Effector memory CD4-positive, alpha-beta T cell (primary cell): Measurements from ENCODE around the gene DOCK9.

Experiments
- DNase-seq, 3 donors: peaks; one replicate each; pipeline ENCODE4 v3.0.0-alpha.2; 2020
- H3K27ac ChIP-seq: 2 replicates; pipeline ENCODE4 v1.7.0; 2013; ENCODE audit warnings: mild to moderate bottlenecking, low read length, moderate library complexity; ENCODE audit not compliant: insufficient read depth, poor library complexity, severe bottlenecking
- H3K27me3 ChIP-seq: replicated peaks from 2 replicates; pipeline ENCODE4 v1.7.0; 2013; ENCODE audit warnings: mild to moderate bottlenecking, low read length; ENCODE audit not compliant: insufficient read depth, control insufficient read depth, poor library complexity, severe bottlenecking
- H3K36me3 ChIP-seq: 2 replicates; pipeline ENCODE4 v1.7.0; 2013; ENCODE audit warnings: mild to moderate bottlenecking, low read length, moderate library complexity; ENCODE audit not compliant: control insufficient read depth, insufficient read depth
- H3K4me1 ChIP-seq: 2 replicates; pipeline ENCODE4 v1.7.0; 2013; ENCODE audit warnings: low read length, mild to moderate bottlenecking; ENCODE audit not compliant: control insufficient read depth, insufficient read depth, poor library complexity, severe bottlenecking
- H3K4me3 ChIP-seq: 2 replicates; pipeline ENCODE4 v1.7.0; 2013; ENCODE audit warnings: low read length, low read depth, mild to moderate bottlenecking; ENCODE audit not compliant: insufficient read depth, poor library complexity, severe bottlenecking
- H3K9me3 ChIP-seq: 2 replicates; pipeline ENCODE4 v1.7.0; 2013; ENCODE audit warnings: mild to moderate bottlenecking, low read length, moderate library complexity; ENCODE audit not compliant: control insufficient read depth

DOCK9 gene

GRCh38 chr13:98751861-98752466, 225.9 kb downstream of the DOCK9 start:
- Histone ChIP-seq H3K9me3 (no peaks in the 10 kb centered on the region), H3K4me3 (no peak overlapping the region), H3K36me3 (no peaks in the 10 kb centered on the region), H3K27ac (no peak overlapping the region), H3K27me3 (peaks cover 21% of the 10 kb centered on the region), H3K4me1 (peaks cover 6% of the 10 kb centered on the region)
- no peak for DNase-seq

GRCh38 chr13:98751367-98751782, 226.5 kb downstream of the DOCK9 start:
- Histone ChIP-seq H3K4me1 (peaks cover 6% of the 10 kb centered on the region), H3K27me3 (peaks cover 21% of the 10 kb centered on the region), H3K27ac (no peak overlapping the region), H3K4me3 (no peak overlapping the region), H3K9me3 (no peaks in the 10 kb centered on the region), H3K36me3 (no peaks in the 10 kb centered on the region)
- DNase-seq: no peak

GRCh38 chr13:98749501-98749900, 228.4 kb downstream of the DOCK9 start:
- Histone ChIP-seq H3K36me3 (no peaks in the 10 kb centered on the region), H3K27ac (no peak overlapping the region), H3K9me3 (no peaks in the 10 kb centered on the region), H3K27me3 (peaks cover 21% of the 10 kb centered on the region), H3K4me1 (peaks cover 6% of the 10 kb centered on the region), H3K4me3 (no peak overlapping the region)
- DNase-seq: no peak

GRCh38 chr13:98746968-98747367, 230.9 kb downstream of the DOCK9 start:
- Histone ChIP-seq H3K27me3 (peaks cover 11% of the 10 kb centered on the region), H3K4me3 (no peak overlapping the region), H3K9me3 (no peaks in the 10 kb centered on the region), H3K36me3 (no peaks in the 10 kb centered on the region), H3K4me1 (peaks cover 1% of the 10 kb centered on the region), H3K27ac (no peak overlapping the region)
- no peak for DNase-seq
